Central memory CD8-positive, alpha-beta T cell (primary cell): ENCODE measurements around the gene KIAA1328.

Experiments used
- ATAC-seq: fragments of 150-1000 bp; cut with Tn5 transposase; replicated peaks from 2 replicates; pipeline ENCODE4 v1.10.0; 2022; ENCODE audit warnings: mild to moderate bottlenecking, moderate FRiP score, moderate number of reproducible peaks; ENCODE audit not compliant: poor library complexity, severe bottlenecking; ENCODE audit errors: extremely low read depth
- DNase-seq, 2 donors: peaks; one replicate each; pipeline ENCODE4 v3.0.0; 2021; ENCODE audit warnings: low spot score in 2 of 2
- H3K27ac Mint-ChIP-seq: one replicate; pipeline ENCODE4 v1.8.0; 2022; ENCODE audit warnings: low read depth, mild to moderate bottlenecking, moderate library complexity, mixed read lengths
- H3K27me3 Mint-ChIP-seq: one replicate; pipeline ENCODE4 v1.8.0; 2022; ENCODE audit warnings: mixed read lengths
- H3K36me3 Mint-ChIP-seq: one replicate; pipeline ENCODE4 v1.8.0; 2022; ENCODE audit warnings: mild to moderate bottlenecking, moderate library complexity, mixed read lengths; ENCODE audit not compliant: insufficient read depth
- H3K4me1 Mint-ChIP-seq: one replicate; pipeline ENCODE4 v1.8.0; 2022; ENCODE audit warnings: mixed read lengths
- H3K4me3 Mint-ChIP-seq: one replicate; pipeline ENCODE4 v1.8.0; 2022; ENCODE audit warnings: mild to moderate bottlenecking, moderate library complexity, mixed read lengths
- H3K9me3 Mint-ChIP-seq: one replicate; pipeline ENCODE4 v1.8.0; 2022; ENCODE audit warnings: mixed read lengths

KIAA1328 gene

DNA sequence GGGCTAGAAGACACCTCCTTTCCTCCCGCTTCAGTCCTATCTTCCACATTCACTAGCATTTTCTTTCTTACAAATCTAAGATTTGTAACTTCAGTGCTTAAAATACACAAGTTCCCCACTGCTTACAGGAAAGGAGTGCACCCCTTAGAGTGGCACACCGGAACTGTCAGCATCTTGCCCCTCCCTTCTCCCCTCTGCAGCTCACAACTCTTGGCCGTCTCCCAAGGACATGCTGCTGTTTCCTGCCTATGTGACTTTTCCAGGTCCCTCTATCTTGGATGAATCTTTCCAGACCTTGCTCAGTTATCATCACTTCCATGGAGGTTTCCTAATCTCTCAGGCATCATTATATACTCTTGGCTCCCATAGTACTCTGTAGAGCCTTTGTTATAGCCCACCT lies 401.8 kb downstream of the KIAA1328 start:
- Mint-ChIP-seq H3K27me3 (no peaks in the 10 kb centered on the region), H3K4me1 (no peaks in the 10 kb centered on the region), H3K36me3 (no peaks in the 10 kb centered on the region), H3K4me3 (no peak overlapping the region), H3K9me3 (no peaks in the 10 kb centered on the region), H3K27ac (no peak overlapping the region)
- ATAC-seq, result no peak
- DNase-seq, result no peak

DNA sequence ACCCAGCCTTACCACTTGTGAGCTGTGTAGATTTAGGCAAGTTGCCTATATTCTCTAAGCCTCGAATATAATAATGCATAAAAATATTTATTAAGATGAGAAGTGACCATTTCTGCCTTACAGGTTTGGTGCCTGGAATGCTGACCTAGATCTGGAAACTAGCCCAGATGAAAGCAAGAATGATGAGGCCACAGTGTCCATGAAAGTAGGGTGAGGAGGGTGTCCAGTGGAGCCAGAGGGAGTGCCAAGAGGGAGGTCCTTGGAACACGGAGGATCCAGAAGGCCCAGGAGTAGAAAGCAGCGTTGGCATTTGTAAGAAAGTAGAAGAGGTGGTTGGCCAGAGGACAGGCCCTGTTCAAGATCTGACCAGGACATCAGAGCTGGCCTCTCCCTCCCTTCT lies 402.3 kb downstream of the KIAA1328 start:
- Mint-ChIP-seq H3K9me3 (no peaks in the 10 kb centered on the region), H3K36me3 (no peaks in the 10 kb centered on the region), H3K4me3 (no peak overlapping the region), H3K27me3 (no peaks in the 10 kb centered on the region), H3K27ac (no peak overlapping the region), H3K4me1 (no peaks in the 10 kb centered on the region)
- ATAC-seq (no peak), DNase-seq (no peak)

DNA sequence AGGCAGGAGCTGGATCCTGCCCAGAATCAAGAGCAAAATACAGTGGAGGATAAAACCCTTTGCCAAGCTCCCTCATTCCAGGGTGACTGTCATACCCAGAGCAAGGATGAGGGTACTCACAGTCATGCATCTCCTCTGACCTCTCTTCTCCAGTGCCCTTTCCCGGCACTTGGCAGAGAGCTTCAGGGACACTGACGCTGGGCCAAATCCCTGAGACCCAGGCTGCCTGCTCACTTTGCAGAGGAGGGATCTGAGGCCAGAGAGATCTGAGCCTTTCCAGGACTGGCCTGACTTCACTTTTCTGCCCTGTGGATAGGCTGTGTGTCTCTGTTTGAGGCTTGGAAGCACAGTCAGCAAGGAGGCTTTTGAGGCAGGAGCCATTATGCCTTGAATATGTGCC lies 406.7 kb downstream of the KIAA1328 start:
- no peak for ATAC-seq
- Mint-ChIP-seq H3K4me1 (no peaks in the 10 kb centered on the region), H3K36me3 (no peaks in the 10 kb centered on the region), H3K4me3 (no peak overlapping the region), H3K27ac (no peak overlapping the region), H3K27me3 (no peaks in the 10 kb centered on the region), H3K9me3 (no peaks in the 10 kb centered on the region)
- DNase-seq, result no peak

DNA sequence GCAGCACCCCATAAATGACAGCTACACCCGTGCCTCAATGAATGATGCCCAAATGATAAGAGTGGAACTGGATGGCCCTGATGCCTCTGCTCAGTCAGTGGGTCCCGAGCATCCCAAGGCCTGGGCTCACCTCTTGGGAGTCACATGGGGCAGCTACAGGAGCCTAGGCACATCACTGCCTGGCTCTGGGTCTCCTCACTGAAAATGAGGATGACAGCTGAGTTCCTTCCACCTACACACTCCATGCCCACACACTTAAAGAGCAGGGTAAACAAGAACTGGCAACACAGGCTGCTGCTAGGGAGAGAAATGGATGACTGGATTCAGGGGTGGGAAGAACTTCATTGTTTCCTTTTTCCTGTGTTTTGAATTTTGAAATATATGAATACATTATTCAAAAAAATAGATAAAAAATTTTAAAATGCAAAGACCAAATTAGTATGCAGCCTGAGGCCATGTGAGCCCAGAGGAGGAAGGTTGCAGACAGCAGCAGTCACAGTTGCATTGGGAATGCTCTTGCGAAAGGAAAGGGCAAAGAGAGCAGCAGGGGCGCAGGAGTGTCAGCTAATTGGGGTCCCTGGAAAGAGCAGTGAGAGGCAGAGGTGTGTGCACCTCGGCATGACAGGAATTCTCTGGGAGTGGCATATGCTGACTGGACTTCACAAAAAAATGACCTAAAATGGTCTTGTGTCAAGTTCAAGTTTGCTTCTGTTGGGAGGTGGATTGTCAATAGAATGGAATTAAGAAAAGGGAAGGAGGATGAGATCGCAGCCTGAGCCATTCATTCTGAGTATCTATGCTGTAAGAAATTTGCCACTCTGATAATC lies 409.6 kb downstream of the KIAA1328 start:
- H3K27me3 Mint-ChIP-seq, result peaks cover 14% of the 10 kb centered on the region
- DNase-seq (no peak), ATAC-seq (no peak)
- no peak overlapping the region for H3K27ac Mint-ChIP-seq
- no peaks in the 10 kb centered on the region for H3K9me3 Mint-ChIP-seq
- no peak overlapping the region for H3K4me3 Mint-ChIP-seq
- no peaks in the 10 kb centered on the region for H3K36me3 Mint-ChIP-seq
- peaks cover 2% of the 10 kb centered on the region for H3K4me1 Mint-ChIP-seq

DNA sequence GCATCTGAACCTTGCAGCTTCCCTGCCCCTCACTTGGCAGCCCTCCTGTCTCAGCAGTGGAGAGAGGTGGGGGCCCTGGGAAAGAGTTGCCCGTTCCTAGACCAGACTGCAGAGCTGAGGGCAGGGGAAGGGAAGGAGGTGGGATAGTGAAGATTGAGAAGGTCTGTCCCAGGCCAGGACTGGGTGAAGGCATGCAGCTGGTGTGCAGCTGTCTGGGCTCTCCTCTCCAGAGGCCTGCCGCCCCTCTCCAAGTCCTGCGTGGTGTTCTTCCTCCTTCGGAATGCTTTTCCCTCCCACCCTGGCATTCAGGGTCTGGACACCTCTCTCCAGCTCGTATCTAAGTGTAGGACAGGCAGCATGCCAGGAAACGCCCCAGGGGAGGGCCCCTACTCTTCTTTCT lies 413.2 kb downstream of the KIAA1328 start:
- no peak overlapping the region for H3K4me3 Mint-ChIP-seq
- no peak for DNase-seq
- H3K36me3 Mint-ChIP-seq, result no peaks in the 10 kb centered on the region
- no peaks in the 10 kb centered on the region for H3K9me3 Mint-ChIP-seq
- H3K27me3 Mint-ChIP-seq, result peaks cover 37% of the 10 kb centered on the region
- H3K27ac Mint-ChIP-seq, result no peak overlapping the region
- no peak for ATAC-seq
- H3K4me1 Mint-ChIP-seq, result peaks cover 5% of the 10 kb centered on the region

DNA sequence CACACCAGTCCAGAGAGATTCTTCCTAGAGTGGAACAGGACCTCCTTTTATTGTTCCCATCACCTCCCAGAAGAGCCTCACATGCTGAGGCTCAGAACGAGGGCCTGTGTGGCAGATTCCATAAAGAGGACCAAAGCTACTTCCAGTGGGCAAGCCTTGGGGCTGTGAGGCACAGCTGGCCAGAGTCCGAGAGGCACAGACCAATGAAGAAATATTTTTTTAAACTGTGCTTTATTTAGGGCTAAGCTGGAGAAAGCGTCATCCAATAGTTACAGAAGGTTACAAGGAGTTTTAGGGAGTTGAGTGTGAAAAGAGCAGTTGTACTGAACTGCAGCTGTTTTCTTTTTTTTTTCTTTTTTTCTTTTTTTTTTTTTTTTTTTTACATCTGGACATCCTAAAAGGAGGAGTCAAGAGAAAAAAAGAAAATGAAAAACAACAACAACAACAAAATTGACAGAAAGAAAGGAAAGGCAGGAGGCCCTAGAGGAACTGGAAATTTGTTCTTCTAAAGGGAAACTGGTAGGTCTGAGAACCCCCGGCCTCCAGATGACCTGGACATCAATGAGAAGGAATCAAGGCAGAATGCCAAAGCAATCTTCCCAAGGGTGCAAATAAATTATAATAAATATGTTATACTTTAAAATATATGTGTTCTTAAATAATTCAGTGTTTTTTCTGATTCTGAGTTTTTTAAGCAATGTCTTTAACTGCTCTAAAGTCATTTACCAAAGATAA lies 414.1 kb downstream of the KIAA1328 start:
- H3K36me3 Mint-ChIP-seq, result no peaks in the 10 kb centered on the region
- no peak for DNase-seq
- no peak overlapping the region for H3K27ac Mint-ChIP-seq
- H3K9me3 Mint-ChIP-seq, result no peaks in the 10 kb centered on the region
- H3K27me3 Mint-ChIP-seq, result peaks cover 37% of the 10 kb centered on the region
- no peak for ATAC-seq
- no peak overlapping the region for H3K4me3 Mint-ChIP-seq
- peaks cover 5% of the 10 kb centered on the region for H3K4me1 Mint-ChIP-seq

DNA sequence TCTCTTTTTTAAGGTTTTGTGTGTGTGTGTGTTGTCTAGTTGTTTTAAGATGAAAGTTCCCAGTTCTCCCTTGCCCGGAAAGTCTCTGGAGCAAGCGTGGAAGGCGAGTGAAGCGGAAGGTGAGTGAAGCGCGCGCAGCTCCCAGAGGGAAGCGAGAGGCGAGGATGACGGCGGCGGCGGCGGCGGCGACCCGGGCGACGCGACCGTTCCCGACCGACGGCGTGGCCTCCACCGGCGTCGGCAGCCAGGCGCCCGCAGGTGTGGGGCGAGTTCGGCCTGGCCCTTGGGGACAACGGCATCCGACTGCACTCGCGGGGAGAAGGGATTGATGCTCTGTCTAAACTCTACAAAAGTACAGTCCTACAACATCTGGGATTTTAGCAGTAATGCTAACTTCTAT lies 414.8 kb downstream of the KIAA1328 start:
- Mint-ChIP-seq H3K9me3 (no peaks in the 10 kb centered on the region), H3K27me3 (peaks cover 42% of the 10 kb centered on the region)

DNA sequence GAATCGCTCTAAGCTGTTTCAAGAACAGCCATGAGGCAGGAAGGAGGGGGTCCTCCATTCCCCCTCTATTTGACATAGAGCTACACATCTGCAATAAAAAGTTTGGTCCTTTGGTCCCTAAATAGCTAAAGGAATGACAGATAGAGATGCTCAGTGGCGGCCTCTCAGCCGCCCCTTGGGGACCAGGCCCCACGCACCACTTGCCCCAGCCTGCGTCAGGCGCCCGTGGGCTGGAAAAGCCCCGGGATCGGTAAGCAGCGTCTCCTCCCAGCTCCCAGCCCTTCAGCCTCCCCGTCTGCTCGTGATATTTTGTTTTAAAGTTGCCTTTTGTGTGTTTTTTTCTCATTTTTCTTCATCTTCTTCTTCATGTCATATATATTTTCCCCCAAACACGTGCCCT lies 415.7 kb downstream of the KIAA1328 start:
- Mint-ChIP-seq H3K36me3 (no peaks in the 10 kb centered on the region), H3K27me3 (peaks cover 51% of the 10 kb centered on the region), H3K4me1 (peaks cover 5% of the 10 kb centered on the region), H3K4me3 (no peak overlapping the region), H3K27ac (no peak overlapping the region), H3K9me3 (no peaks in the 10 kb centered on the region)
- ATAC-seq (no peak), DNase-seq (no peak)

More for the DNA sequence above, 414.8 kb downstream of the KIAA1328 start:
- Mint-ChIP-seq H3K27ac (no peak overlapping the region), H3K4me1 (peaks cover 5% of the 10 kb centered on the region), H3K4me3 (no peak overlapping the region), H3K36me3 (no peaks in the 10 kb centered on the region)
- ATAC-seq (no peak), DNase-seq (no peak)

DNA sequence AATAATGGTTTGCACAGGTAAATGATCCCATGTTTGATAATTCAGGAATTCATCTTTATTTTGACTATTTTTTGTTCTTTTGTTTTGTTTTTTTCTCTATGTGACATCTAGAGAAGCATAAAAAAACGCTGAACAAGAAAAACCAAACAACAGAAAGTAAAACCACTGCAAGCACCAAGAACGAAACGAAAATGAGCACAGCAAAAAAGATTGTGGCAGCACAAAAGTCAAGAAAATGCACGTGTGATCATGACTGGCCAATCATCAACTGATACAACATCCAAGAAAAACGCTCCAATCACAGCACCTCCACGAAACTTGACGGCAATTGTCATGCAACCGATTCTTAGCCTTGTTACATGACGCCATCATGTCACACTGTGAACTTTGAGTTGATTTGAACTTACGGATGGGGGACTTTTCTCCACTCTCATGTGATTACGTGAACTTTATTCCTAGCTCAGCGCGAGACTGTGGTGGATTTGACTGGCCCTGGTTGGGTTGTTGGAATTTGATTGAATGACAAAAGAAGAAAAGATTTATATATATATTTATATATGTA lies 417.9 kb downstream of the KIAA1328 start:
- peaks cover 72% of the 10 kb centered on the region for H3K27me3 Mint-ChIP-seq
- ATAC-seq (no peak), DNase-seq (no peak)
- H3K9me3 Mint-ChIP-seq, result no peaks in the 10 kb centered on the region
- peaks cover 5% of the 10 kb centered on the region for H3K4me1 Mint-ChIP-seq
- H3K4me3 Mint-ChIP-seq, result no peak overlapping the region
- H3K27ac Mint-ChIP-seq, result no peak overlapping the region
- H3K36me3 Mint-ChIP-seq, result no peaks in the 10 kb centered on the region

DNA sequence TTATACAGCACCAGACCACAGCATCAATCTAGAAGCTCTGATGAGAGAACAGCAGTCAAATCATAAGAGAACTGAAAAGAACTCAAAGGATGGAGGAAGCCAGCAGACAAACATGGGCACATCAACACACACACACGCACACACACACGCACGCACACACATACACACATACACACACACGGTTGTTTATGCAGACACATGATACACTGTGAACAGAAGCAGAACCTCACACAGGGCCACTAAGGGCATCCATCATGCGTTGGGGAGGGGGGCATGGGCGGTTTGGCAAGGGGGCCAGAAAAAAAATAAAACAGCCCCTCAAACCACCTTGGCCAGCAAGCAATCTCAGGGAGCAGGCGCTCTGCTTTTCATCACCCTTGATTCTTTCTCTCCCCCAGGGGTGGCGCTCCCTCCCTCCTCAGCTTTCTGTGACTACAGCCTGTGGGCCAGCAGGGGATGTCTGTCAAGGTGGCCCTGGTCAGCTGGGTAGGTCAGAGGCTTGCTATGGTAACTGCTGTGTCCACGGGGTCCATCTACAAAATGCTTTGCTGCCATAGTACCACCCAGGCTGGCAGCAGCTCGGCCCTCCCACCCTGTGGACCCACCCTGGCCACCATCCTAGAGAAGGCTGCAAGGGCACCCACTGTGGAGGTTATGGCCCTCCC lies 418.7 kb downstream of the KIAA1328 start:
- Mint-ChIP-seq H3K27ac (no peak overlapping the region), H3K4me3 (no peak overlapping the region), H3K9me3 (no peaks in the 10 kb centered on the region), H3K27me3 (peaks cover 75% of the 10 kb centered on the region), H3K36me3 (no peaks in the 10 kb centered on the region), H3K4me1 (peaks cover 5% of the 10 kb centered on the region)
- DNase-seq, result no peak
- ATAC-seq, result no peak

DNA sequence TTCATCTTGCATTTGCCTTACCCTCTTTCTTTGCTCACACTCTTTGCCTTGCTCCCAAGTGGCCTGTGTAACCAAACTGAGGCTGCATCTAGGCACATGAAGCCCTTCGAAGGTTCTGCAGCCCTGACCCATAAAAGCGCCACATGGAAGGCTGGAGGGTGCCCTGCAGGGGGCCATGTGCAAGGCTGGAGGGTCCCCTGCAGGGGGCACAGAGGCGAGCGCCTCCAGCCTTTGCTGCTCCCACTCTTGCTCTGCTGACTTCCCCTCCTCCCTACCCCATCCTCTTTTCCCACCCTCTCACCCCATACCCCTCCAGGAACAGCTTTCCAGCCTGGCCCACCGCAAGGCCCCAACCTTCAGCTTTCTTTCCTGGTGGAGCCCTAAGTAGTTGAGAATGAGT lies 419.4 kb downstream of the KIAA1328 start:
- Mint-ChIP-seq H3K4me1 (peaks cover 5% of the 10 kb centered on the region), H3K36me3 (no peaks in the 10 kb centered on the region), H3K27ac (no peak overlapping the region), H3K4me3 (no peak overlapping the region), H3K9me3 (no peaks in the 10 kb centered on the region), H3K27me3 (peaks cover 75% of the 10 kb centered on the region)
- no peak for DNase-seq
- no peak for ATAC-seq

DNA sequence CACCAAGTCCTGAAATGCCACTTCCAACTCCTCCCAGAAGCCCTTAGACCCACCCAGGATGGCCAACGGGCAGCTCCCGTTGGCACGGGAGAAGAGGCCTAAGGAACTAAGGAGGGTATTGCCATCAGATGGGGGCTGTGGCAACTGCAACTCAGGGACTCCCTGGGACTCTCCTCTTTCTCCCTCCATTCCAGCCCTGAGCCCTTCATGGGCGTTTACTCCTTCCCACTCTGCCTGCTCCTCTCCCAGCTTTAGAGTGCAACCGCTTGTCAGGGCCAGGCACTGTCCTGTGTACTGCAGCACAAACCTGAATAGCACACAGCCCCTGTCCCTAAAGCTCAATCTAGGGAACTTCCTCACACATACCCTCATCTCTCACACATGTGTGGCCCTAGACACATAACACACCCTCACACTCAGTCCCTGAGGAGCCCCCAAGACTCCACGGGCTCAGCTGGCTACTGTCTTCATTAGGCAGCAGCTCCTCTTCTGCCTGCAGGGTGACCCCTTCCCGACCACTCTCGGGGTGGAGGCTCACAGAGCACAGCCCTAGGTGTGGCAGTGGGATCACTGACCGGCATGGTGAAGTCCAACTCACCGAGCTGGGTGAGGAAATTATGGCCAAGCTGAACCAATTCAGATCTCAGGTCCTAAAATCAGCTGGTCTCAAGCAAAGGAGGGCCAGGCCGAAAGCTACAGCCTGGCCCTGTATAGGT lies 420.4 kb downstream of the KIAA1328 start:
- DNase-seq, result no peak
- ATAC-seq, result no peak

More for the DNA sequence above, 420.4 kb downstream of the KIAA1328 start:
- H3K27ac Mint-ChIP-seq, result no peak overlapping the region
- H3K4me1 Mint-ChIP-seq, result no peaks in the 10 kb centered on the region
- no peak overlapping the region for H3K4me3 Mint-ChIP-seq
- H3K27me3 Mint-ChIP-seq, result peaks cover 65% of the 10 kb centered on the region
- H3K9me3 Mint-ChIP-seq, result no peaks in the 10 kb centered on the region
- H3K36me3 Mint-ChIP-seq, result no peaks in the 10 kb centered on the region
